Pons (tissue), 1 donor: ENCODE results near the gene GTF2IRD1.
"Not testable (repeated sequence)": the region's sequence is repeated elsewhere in the genome, so short reads cannot be mapped to it uniquely, and the experiment has no call there.

Source experiments
- DNase-seq: peaks from one replicate; pipeline ENCODE4 v3.0.0-alpha.2; 2016; ENCODE audit warnings: low spot score

GTF2IRD1 gene

GRCh38 chr7:74604326-74605020, 150.8 kb downstream of the GTF2IRD1 start:
- no peak for DNase-seq

- DNase-seq: no peak
Measured at GRCh38 chr7:74606101-74606908, 152.6 kb downstream of the GTF2IRD1 start.

DNA sequence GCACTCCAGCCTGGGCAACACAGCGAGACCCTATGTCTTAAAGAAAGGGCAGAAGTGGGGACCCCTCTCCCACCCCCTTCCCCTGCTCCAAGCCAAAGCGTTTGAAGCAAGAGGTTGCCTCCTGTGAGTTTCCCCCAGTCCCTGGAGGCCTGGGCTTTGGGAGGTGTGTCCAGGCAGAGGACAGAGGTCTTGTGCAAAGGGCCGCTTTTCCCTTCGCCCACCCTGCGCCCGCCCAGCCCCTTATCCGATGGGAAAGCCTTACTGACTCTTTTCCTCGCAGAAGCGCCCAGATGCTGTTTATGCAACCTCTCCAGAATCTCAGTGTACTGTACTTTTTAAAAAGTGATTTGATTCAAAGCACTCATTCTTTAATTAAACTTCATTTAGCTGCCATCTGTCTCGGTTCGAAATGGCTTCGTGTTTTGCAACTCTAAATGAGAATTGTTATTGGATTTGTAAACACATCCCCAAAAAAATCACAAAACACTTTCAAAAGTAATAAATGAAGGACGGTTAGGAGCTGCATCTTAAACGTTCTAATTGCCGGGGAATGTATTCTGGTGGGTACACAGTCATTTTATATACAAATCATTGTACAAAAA, 153.3 kb downstream of the GTF2IRD1 start:
- no peak for DNase-seq

DNA sequence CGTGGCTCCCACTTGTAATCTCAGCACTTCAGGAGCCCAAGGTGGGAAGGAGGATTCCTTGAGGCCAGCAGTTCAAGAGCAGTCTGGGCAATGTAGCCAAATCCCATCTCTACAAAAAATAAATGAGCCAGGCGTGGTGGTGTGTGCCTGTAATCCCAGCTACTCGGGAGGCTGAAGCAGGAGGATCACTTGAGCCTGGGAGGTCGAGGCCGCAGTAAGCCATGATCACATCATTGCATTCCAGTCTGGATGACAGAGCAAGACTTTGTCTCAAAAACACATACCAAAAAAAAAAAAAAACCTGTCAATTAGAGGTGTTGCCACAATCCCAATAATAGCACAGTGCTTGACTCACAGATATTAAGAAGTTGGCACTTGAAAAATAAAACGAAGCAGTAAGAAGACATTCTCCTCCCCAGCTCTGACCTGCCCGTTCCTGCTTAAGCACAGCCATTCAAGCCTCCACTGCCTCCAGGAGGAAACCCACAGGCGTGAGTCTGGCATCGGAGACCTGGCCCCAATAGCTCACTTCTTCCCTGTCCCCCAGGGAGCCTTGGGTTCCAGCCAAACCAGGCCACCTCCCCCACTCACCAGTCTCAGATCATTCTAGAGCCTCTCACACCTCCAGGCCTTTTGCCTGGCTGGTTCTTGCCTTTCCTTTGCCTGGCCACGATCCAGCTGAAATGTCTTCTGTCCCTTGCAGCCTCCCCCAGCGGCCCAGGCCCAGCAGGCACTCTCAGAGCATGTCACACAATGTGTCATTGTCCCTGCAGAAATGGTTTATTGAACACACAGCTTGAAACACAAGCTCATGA, 158.5 kb downstream of the GTF2IRD1 start:
- DNase-seq: peak; percentile 88

DNA sequence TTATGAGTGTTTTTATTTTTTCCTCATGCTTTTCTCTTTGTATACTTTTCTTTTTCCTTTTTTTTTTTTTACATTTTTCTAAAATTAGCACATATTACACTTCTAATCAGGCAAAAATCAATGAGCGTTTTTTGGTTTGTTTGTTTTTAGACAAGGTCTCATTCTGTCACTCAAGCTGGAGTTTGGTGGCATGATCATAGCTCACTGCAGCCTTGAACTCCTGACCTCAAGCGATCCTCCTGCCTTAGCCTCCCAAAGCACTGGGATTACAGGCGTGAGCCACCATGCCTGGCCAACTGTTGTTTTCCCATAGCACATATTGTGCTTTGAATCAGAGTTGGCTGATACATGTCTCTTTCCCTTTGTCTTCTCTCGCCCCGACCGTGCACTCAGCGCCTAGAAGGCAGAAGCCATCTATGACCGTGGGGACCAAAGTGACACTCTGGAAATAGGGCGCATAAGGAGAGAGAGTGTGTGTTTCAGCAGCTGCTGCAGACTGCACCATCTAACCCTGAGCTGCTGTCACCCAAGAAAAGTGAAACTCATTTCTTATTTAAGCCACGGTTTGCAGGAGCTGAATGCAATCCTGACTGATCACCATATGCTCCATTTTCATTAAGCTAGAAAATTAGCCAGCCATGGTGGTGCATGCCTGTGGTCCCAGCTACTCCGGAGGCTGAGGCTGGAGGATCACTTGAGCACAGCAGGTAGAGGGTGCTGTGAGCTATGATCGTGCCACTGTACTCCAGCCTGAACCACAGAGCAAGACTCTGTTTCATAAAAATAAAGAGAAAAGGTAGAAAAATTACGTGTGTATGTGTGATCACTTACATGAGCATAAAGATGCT, 162.5 kb downstream of the GTF2IRD1 start:
- DNase-seq: no peak

GRCh38 chr7:74617180-74617744, 163.6 kb downstream of the GTF2IRD1 start:
- peak; percentile 42 for DNase-seq

- no peak for DNase-seq
Measured at GRCh38 chr7:74619235-74619860, 165.6 kb downstream of the GTF2IRD1 start.

- no peak for DNase-seq
Measured at GRCh38 chr7:74622228-74622749, 168.6 kb downstream of the GTF2IRD1 start.

GRCh38 chr7:74623135-74623534, 169.4 kb downstream of the GTF2IRD1 start:
- no peak for DNase-seq

DNA sequence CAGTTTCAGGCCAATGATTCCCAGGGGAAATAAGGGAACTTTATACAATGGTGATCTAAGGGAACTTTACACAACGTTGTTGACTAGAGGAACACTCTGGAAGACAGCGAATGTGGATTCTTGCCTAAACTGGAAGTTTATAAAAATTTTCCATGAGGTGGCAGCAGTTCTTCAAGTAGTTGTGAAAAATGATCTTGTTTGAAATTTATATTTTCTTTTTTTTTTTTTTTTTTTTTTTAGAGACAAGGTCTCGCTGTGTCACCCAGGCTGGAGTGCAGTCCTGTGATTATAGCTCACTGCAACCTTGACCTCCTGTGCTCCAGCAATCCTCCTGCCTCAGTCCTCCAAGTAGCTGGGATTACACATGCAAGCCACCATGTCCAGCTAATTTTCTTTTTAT, 171.7 kb downstream of the GTF2IRD1 start:
- DNase-seq: peak; percentile 71

GRCh38 chr7:74627661-74628411, 174.1 kb downstream of the GTF2IRD1 start:
- DNase-seq: peak; percentile 55

- DNase-seq: no peak
Measured at GRCh38 chr7:74632505-74632904, 178.8 kb downstream of the GTF2IRD1 start.

DNA sequence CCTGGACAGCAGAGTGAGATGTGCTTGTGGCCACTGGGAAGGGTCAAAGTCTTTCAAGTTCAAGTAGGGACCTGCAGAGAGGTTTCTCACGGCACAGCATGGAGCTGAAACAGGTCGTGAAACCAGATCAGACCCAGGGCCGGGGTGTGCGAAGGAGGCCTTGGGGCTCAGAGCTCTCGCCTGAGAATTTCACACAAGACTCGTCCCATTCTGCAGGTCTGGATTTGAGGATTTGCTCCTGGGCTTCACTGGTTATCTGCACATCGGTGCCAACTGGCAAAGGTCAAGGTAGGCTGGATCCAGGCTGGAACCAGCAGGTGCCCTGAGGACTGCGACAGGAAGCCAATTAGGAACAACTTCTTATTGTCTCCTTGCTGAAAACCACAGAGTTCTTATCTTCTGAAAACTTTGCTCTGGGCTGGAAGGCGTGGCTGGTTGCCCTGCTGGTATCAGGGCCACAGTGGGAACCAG, 179.8 kb downstream of the GTF2IRD1 start:
- DNase-seq: no peak

GRCh38 chr7:74637745-74638144, 184.0 kb downstream of the GTF2IRD1 start:
- no peak for DNase-seq

DNA sequence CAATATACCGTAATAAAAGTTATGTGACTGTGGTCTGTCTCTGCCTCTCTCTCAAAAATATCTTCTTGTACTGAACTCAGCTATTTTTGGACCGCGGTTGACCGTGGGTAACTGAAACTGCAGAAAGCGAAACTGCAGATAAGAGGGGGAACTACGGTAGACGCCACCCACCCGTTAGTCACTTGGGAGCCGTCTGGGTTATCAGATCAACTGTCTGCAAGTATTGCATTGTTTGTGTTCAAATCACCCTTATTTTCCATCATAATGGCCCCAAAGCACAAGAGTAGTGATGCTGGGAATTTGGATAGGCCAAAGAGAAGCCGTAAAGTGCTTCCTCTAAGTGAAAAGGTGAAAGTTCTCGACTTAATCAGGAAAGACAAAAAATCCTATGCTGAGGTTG, 196.3 kb downstream of the GTF2IRD1 start:
- DNase-seq: peak; percentile 60

DNA sequence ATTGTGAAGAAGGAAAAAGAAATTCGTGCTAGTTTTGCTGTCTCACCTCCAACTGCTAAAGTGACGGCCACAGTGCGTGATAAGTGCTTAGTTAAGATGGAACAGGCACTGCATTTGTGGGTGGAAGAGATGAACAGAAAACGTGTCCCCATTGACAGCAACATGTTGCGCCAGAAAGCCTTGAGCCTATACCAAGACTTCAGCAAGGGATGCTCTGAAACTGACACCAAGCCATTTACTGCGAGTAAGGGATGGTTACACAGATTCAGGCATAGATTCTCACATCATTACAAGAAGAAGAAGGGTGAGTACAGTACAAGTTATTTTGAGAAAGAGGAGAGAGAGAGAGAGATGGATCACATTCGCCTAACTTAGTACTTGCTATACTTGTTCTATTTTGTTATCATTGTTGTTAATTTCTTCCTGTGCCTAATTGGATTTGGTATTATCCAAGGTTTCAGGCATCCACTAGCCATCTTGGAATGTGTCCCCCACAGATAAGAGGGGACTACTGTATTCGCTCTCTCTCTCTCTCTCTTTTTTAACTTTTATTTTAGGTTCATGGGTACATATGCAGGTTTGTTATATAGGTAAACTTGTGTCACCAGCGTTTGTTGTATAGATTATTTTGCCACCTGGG, 196.9 kb downstream of the GTF2IRD1 start:
- not testable (repeated sequence) for DNase-seq

- not testable (repeated sequence) for DNase-seq
Measured at GRCh38 chr7:74651133-74651504, 197.4 kb downstream of the GTF2IRD1 start.
